ENCODE measurements around the gene SUN1.
A peak's percentile ranks its signal among the peaks of the same experiment; 100 is the strongest.
"Not testable (repeated sequence)": the region's sequence is repeated elsewhere in the genome, so short reads cannot be mapped to it uniquely, and the experiment has no call there.

The SUN1 gene

GRCh38 chr7:798921-799470 lies 33.3 kb upstream of the SUN1 start:
- no peaks in the 10 kb centered on the region for H3K4me1 Mint-ChIP-seq (ENCODE audit: low read depth)
- H3K27ac Mint-ChIP-seq = no peak overlapping the region
- no peaks in the 10 kb centered on the region for H3K9me3 Mint-ChIP-seq
- H3K4me3 Mint-ChIP-seq = no peak overlapping the region
- peaks cover 13% of the 10 kb centered on the region for H3K36me3 Mint-ChIP-seq (ENCODE audit: low read depth)
- DNase-seq = no peak
- H3K27me3 Mint-ChIP-seq = no peaks in the 10 kb centered on the region

GRCh38 chr7:800692-801091 lies 31.6 kb upstream of the SUN1 start:
- H3K27ac Mint-ChIP-seq = no peak overlapping the region
- H3K9me3 Mint-ChIP-seq = no peaks in the 10 kb centered on the region
- H3K4me1 Mint-ChIP-seq (ENCODE audit: low read depth) = no peaks in the 10 kb centered on the region
- no peaks in the 10 kb centered on the region for H3K27me3 Mint-ChIP-seq
- DNase-seq = no peak
- H3K4me3 Mint-ChIP-seq = no peak overlapping the region
- peaks cover 8% of the 10 kb centered on the region for H3K36me3 Mint-ChIP-seq (ENCODE audit: low read depth)

DNA sequence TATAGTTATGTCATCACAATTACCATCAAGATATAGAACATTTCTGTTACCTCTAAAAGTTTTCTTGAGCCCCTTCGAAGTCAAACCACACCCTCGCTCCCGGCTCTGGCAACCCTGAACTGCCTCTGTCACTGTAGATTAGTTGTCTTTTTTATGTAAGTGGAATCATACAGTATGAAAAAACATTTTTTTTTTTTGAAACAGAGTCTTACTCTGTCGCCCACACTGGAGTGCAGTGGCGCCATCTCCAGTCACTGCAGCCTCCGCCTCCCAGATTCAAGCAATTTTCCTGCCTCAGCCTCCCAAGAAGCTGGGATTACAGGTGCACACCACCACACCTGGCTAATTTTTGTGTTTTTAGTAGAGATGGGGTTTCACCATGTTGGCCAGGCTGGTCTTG lies 30.9 kb upstream of the SUN1 start:
- H3K9me3 Mint-ChIP-seq; H3K27me3 Mint-ChIP-seq; H3K4me1 Mint-ChIP-seq (ENCODE audit: low read depth); H3K4me3 Mint-ChIP-seq; DNase-seq; H3K36me3 Mint-ChIP-seq (ENCODE audit: low read depth); H3K27ac Mint-ChIP-seq: not testable (repeated sequence)

GRCh38 chr7:801940-802381 lies 30.3 kb upstream of the SUN1 start:
- no peaks in the 10 kb centered on the region for H3K27me3 Mint-ChIP-seq
- no peak overlapping the region for H3K27ac Mint-ChIP-seq
- no peaks in the 10 kb centered on the region for H3K4me1 Mint-ChIP-seq (ENCODE audit: low read depth)
- DNase-seq = no peak
- no peak overlapping the region for H3K4me3 Mint-ChIP-seq
- H3K9me3 Mint-ChIP-seq = no peaks in the 10 kb centered on the region
- peaks cover 6% of the 10 kb centered on the region for H3K36me3 Mint-ChIP-seq (ENCODE audit: low read depth)

- Mint-ChIP-seq H3K9me3 (no peaks in the 10 kb centered on the region), H3K36me3 (ENCODE audit: low read depth) (peaks cover 3% of the 10 kb centered on the region), H3K4me3 (no peak overlapping the region), H3K27ac (no peak overlapping the region), H3K27me3 (no peaks in the 10 kb centered on the region), H3K4me1 (ENCODE audit: low read depth) (no peaks in the 10 kb centered on the region)
- no peak for DNase-seq
These were observed 29.6 kb upstream of the SUN1 start for GRCh38 chr7:802500-803242.

- Mint-ChIP-seq H3K36me3 (ENCODE audit: low read depth) (no peaks in the 10 kb centered on the region), H3K4me1 (ENCODE audit: low read depth) (no peaks in the 10 kb centered on the region), H3K9me3 (no peaks in the 10 kb centered on the region)
These were observed 29.0 kb upstream of the SUN1 start for GRCh38 chr7:803243-803635.

DNA sequence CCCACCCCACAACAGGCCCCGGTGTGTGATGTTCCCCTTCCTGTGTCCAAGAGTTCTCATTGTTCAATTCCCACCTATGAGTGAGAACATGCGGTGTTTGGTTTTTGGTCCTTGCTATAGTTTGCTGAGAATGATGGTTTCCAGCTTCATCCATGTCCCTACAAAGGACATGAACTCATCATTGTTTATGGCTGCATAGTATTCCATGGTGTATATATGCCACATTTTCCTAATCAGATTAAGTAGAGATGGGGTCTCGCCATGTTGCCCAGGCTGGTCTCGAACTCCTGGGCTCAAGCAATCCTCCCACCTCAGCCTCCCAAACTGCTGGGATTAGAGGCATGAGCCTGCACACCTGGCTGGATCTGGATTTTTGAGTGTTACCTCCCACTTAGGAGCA lies 28.5 kb upstream of the SUN1 start:
- not testable (repeated sequence) for H3K27me3 Mint-ChIP-seq; DNase-seq; H3K27ac Mint-ChIP-seq; H3K9me3 Mint-ChIP-seq; H3K4me1 Mint-ChIP-seq (ENCODE audit: low read depth); H3K4me3 Mint-ChIP-seq; H3K36me3 Mint-ChIP-seq (ENCODE audit: low read depth)

More at GRCh38 chr7:803243-803635, 29.0 kb upstream of the SUN1 start:
- no peak for DNase-seq
- H3K27me3 Mint-ChIP-seq = no peaks in the 10 kb centered on the region
- H3K4me3 Mint-ChIP-seq = no peak overlapping the region
- no peak overlapping the region for H3K27ac Mint-ChIP-seq

GRCh38 chr7:805261-805660 lies 27.0 kb upstream of the SUN1 start:
- no peaks in the 10 kb centered on the region for H3K27me3 Mint-ChIP-seq
- H3K9me3 Mint-ChIP-seq = no peaks in the 10 kb centered on the region
- H3K36me3 Mint-ChIP-seq (ENCODE audit: low read depth) = no peaks in the 10 kb centered on the region
- no peak overlapping the region for H3K27ac Mint-ChIP-seq
- no peak for DNase-seq
- no peak overlapping the region for H3K4me3 Mint-ChIP-seq
- H3K4me1 Mint-ChIP-seq (ENCODE audit: low read depth) = no peaks in the 10 kb centered on the region

DNA sequence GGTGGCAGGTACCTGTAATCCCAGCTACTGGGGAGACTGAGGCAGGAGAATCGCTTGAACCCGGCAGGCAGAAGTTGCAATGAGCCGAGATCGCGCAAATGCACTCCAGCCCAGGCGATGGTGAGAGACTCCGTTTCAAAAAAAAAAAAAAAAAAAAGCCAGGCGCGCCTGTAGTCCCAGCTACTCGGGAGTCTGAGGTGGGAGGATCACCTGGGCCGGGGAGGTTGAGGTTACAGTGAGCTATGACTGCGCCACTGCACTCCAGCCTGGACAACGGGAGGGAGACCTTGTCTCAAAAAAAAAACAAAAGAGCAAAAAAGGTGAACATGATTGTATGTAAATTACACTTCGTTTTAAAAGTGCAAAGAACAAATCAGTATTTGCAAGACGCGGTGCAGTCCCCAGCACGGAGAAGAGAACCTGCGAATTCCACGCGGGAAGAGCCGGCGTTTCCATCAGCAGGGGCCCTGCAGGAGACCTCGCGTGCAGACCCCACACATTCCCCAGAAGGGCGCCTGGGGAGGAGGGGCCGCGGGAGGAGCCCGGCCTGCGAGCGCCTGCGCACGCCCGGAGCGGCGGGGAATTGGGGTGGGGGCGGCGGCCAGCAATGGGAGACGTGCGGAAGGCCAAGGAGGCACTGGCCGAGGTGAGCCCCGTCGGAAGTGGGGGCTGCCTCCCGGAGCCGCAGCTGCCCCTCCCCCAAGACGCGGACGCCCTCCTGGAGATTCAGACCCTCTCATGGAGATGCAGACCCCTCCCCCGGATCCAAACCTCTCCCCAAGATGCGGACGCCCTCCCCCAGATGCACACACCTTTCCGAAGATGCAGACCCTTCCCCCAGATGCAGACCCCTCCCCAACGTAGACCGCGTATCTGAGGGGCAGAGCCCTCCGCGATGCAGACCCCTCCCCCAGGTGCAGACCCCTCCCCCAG lies 16.7 kb upstream of the SUN1 start:
- Mint-ChIP-seq H3K4me1 (ENCODE audit: low read depth) (peaks cover 55% of the 10 kb centered on the region), H3K27ac (peak overlapping the region; percentile 22), H3K9me3 (no peaks in the 10 kb centered on the region), H3K27me3 (peaks cover 20% of the 10 kb centered on the region), H3K4me3 (peak overlapping the region; percentile 69), H3K36me3 (ENCODE audit: low read depth) (peaks cover 25% of the 10 kb centered on the region)
- peak; percentile 47 for DNase-seq

GRCh38 chr7:816300-816750 lies 16.0 kb upstream of the SUN1 start:
- peak overlapping the region; percentile 36 for H3K4me3 Mint-ChIP-seq
- peak; percentile 95 for DNase-seq
- no peak overlapping the region for H3K27ac Mint-ChIP-seq
- H3K4me1 Mint-ChIP-seq (ENCODE audit: low read depth) = peaks cover 61% of the 10 kb centered on the region
- H3K27me3 Mint-ChIP-seq = peaks cover 20% of the 10 kb centered on the region
- H3K9me3 Mint-ChIP-seq = no peaks in the 10 kb centered on the region
- H3K36me3 Mint-ChIP-seq (ENCODE audit: low read depth) = peaks cover 30% of the 10 kb centered on the region

DNA sequence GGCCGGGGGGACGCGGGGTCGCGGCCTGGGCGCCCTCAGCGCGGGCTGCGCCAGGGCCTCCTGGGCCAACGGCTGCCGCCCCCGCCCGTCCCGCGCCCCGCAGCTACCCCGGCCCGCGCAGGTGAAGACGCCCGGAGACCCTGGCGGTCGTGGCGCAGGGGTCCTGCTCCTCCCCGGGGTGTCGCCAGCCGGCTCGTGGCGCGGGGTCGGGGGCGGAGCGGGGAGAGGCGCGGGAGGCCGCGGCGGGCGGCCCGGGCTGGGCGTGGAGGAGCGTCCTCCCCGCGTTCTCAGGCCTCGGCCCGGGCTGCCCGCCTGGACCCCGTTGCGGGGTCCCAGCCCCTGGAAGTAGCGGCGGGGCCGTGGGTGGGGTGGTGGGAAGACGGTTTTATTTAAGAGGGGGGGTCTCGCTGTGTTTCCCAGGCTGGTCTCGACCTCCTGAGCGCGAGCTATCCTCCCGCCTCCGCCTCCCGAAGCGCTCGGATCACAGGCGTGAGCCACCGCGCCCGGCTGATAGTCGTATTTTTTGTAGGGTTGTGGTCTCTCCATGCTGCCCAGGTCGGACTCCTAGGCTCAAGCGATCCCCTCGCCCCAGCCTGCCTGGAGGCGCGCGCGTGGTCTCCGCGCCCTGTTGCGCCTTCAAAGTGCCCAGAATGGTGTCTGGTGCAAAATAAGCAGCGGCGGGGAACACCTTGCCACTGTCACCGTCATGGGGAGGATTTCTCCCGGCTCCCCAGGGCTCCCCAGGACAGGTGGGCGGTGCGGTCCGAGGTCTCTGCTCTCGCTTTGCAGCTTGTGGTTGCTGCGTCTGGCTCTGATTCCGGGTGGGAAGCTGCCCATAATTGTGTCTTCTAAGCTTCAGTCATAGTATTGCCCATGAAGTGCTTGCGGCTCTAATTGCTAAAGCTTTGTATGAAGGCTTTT lies 15.3 kb upstream of the SUN1 start:
- peak; percentile 64 for DNase-seq
- H3K4me1 Mint-ChIP-seq (ENCODE audit: low read depth) = peaks cover 65% of the 10 kb centered on the region
- peak overlapping the region; percentile 96 for H3K4me3 Mint-ChIP-seq
- H3K36me3 Mint-ChIP-seq (ENCODE audit: low read depth) = peaks cover 33% of the 10 kb centered on the region
- H3K27ac Mint-ChIP-seq = peak overlapping the region; percentile 93
- no peaks in the 10 kb centered on the region for H3K9me3 Mint-ChIP-seq
- H3K27me3 Mint-ChIP-seq = peaks cover 17% of the 10 kb centered on the region

- no peak overlapping the region for H3K27ac Mint-ChIP-seq
- peaks cover 65% of the 10 kb centered on the region for H3K4me1 Mint-ChIP-seq (ENCODE audit: low read depth)
- H3K9me3 Mint-ChIP-seq = no peaks in the 10 kb centered on the region
- H3K27me3 Mint-ChIP-seq = peaks cover 13% of the 10 kb centered on the region
- peaks cover 42% of the 10 kb centered on the region for H3K36me3 Mint-ChIP-seq (ENCODE audit: low read depth)
- peak overlapping the region; percentile 96 for H3K4me3 Mint-ChIP-seq
- DNase-seq = no peak
These were observed 14.1 kb upstream of the SUN1 start for GRCh38 chr7:818031-818699.

- DNase-seq = no peak
- Mint-ChIP-seq H3K4me1 (ENCODE audit: low read depth) (peaks cover 67% of the 10 kb centered on the region), H3K4me3 (no peak overlapping the region), H3K36me3 (ENCODE audit: low read depth) (peaks cover 57% of the 10 kb centered on the region), H3K9me3 (no peaks in the 10 kb centered on the region), H3K27me3 (peaks cover 2% of the 10 kb centered on the region), H3K27ac (peak overlapping the region; percentile 60)
These were observed 11.9 kb upstream of the SUN1 start for GRCh38 chr7:820341-820740.
